Gastroesophageal sphincter (tissue), 2 donors: Measurements from ENCODE around the gene ANKRD26.

Experiments used
- POLR2A ChIP-seq, 2 donors: fragments of 450-650 bp; IDR thresholded peaks; one replicate each; pipeline ENCODE4 v1.6.1; 2017; ENCODE audit warnings: antibody characterized with exemption in 2 of 2, mild to moderate bottlenecking in 2 of 2, moderate library complexity in 1 of 2
- POLR2AphosphoS5 ChIP-seq: sonication (generic); formaldehyde crosslinking; IDR thresholded peaks from one replicate; pipeline ENCODE4 v1.6.1; 2017; ENCODE audit warnings: antibody characterized with exemption

GRCh38 chr10:27041196-27041595 lies 59.1 kb downstream of the ANKRD26 start:
- TF ChIP-seq POLR2AphosphoS5 (no peak), POLR2A (IDR thresholded peaks at IDR 0.05) (no peak)
